ENCODE data around the gene AGO3.
A peak's percentile ranks its signal among the peaks of the same experiment; 100 is the strongest.
"Not testable (repeated sequence)": the region's sequence is repeated elsewhere in the genome, so short reads cannot be mapped to it uniquely, and the experiment has no call there.

The AGO3 gene

DNA sequence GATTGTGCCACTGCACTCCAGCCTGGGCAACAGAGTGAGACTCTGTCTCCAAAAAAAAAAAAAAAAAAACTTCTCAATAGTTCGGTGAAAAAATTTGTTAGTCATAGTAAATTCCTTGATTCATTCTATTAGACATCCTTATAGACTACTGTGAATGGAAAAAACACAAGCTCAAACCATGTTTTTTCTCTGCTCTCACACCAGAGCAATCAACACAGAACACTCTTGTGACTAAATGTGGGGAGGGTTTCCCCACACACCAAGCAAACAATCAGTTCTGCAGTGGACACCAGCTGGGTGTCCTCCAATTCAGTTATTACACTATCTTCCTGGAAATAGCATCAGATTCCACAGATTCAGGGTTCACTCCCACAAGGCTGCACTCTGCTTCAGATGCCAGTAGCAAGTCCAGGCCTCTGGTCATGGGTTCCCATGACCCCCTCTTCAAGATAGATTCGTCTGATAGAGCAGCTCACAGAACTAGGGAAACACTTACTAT is 83.9 kb downstream of the AGO3 start:
- DNase-seq: no peak

- DNase-seq: no peak
These were observed 85.8 kb downstream of the AGO3 start for GRCh38 chr1:36016686-36017085.

DNA sequence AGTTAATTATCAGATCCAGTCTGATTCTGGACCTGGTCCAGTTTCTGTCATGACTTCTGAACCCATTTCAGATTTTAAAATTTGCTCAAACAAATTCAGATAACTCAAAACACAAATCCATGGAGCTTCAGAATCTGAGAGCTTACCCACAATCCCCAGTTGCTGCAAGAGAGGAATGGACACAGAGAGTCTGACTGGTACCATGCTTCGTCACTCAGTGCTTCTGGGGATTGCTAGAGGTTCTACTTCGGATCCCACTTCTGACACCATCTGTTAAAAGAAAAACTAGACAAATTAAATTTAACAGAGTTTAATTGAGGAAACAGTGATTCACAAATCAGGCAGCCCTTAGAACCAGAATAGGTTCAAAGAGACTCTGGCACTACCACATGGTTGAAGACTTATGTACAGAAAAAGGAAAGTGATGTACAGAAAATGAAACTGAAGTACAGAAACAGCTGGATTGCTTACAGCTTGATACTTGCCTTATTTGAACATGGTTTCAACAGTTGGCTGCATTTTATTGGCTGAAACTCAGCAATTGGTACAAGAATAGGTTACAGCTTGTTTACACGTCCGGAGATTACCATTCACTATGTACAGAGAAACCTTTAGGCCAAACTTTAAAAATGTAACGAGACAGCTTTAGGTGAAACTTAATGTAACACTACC is 92.3 kb downstream of the AGO3 start:
- no peak for DNase-seq

- DNase-seq: not testable (repeated sequence)
These were observed 93.1 kb downstream of the AGO3 start for GRCh38 chr1:36024024-36024423.

GRCh38 chr1:36024847-36025246 is 93.9 kb downstream of the AGO3 start:
- no peak for DNase-seq

DNA sequence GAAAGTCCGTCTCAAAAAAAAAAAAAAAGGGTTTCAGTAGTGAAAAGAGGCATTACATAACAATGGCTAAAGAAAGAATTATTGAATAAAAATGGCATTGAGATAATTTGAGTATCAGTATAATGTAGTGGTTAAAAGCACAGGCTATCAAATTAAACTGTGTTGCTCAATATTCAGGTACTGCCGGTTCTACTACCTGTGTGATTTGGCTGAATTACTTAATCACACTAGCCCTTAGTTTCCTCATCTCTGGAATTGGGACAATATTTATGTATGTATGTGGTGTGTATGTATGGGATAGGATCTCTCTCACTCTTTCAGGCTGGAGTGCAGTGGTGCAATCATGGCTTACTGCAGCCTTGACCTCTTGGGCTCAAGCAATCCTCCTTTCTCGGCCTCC is 96.9 kb downstream of the AGO3 start:
- no peak for DNase-seq

- no peak for DNase-seq
These were observed 100.5 kb downstream of the AGO3 start for GRCh38 chr1:36031441-36031840.

DNA sequence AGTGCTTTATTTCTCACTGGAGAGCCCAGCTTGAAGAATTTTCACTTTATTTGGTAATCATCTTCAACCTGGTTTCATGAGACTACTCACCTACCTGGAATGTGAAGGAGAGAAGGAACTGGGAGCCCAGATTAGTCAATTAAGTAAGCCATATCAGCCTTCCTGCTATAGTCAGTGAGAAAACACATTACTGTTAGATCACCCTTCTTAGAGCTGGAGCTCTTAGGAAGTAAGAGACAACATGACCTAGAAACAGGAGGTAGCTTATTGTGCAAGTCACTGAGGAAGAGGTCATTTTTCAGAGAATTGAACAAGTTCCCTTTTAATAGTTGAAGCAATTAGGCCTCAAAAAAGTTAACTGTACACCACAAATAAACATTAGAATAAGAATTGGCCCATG is 103.8 kb downstream of the AGO3 start:
- no peak for DNase-seq

- no peak for DNase-seq
These were observed 104.2 kb downstream of the AGO3 start for GRCh38 chr1:36035154-36035553.

DNA sequence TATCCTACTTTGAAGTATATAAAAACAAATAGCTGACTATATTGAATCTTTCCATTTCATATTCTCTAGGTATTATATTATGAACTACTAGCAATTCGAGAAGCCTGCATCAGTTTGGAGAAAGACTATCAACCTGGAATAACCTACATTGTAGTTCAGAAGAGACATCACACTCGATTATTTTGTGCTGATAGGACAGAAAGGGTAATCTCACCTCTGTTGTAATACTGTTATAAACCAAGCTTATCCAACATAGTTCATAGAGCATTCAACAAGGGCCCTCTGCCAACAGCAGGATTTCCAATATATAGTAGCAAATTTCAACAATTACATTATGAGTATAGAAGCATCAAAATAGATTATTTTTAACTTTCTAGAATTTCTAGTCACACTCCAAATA is 109.3 kb downstream of the AGO3 start:
- no peak for DNase-seq

GRCh38 chr1:36051821-36052220 is 120.9 kb downstream of the AGO3 start:
- no peak for DNase-seq

DNA sequence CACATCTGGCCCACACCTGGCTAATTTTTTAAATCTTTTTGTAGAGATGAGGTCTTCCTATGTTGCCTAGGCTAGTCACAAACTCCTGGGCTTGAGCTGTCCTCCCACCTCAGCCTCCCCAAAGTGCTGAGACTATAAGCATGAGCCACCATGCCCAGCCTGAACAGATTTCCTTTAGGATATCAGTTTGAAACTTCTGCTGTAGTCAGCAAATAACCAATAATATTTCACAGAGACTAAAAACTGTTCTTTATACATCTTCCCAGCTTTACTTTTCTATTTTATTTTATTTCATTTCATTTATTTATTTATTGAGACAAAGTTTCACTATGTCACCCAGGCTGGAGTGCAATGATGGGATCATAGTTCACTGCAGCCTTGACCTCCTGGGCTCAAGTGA is 123.1 kb downstream of the AGO3 start:
- no peak for DNase-seq

GRCh38 chr1:36055706-36056105 is 124.8 kb downstream of the AGO3 start:
- DNase-seq: no peak

GRCh38 chr1:36062315-36062714 is 131.4 kb downstream of the AGO3 start:
- no peak for DNase-seq

- no peak for DNase-seq
These were observed 137.0 kb downstream of the AGO3 start for GRCh38 chr1:36067871-36068270.

- DNase-seq: no peak
These were observed 138.0 kb downstream of the AGO3 start for GRCh38 chr1:36068866-36069265.

DNA sequence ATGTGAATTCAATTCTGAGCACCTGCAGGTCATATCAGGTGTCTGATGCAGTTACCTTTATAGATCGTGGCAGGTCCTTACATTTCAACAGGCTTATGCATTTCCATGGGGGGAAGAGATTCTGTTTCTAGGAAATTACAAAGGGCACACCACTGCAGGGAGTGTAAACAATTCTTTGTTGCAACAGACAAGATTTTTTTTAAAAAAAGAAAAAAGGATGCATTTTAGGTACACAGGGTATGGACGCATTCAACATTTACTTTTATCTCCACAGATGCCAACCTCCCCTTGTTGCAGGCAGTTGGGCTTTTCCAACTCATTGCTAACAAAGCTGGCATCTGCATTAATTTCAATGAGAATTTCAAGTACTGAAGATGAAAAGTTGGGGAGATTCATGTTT is 139.4 kb downstream of the AGO3 start:
- DNase-seq: no peak

DNA sequence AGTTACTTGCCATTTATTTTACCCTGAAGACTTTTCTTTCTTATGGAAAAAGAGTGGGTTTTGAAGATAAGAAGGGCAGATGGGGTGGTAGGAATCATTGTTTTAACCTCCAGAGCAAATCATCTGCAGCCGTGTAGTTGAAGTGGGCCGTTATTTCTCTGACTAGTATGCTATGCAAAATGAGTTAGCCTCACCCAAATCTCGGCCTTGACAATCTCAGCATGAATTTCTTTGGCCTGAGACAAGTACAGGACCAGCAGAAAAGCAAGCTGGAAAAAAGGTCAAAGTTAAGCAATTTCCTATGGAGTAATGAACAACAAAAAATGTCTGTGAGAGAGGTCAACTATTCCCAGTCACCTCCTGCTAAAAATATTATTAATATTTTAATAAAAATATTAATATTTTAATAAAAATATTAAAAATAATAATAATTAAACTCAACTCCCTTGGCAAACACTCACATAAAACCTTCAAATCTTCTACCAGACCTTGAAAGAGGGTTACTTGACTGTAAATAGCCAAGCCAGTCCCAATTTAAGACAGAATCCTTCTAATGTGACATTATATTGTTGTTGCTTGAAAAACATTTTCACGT is 146.2 kb downstream of the AGO3 start:
- DNase-seq: no peak

- DNase-seq: no peak
These were observed 149.3 kb downstream of the AGO3 start for GRCh38 chr1:36080236-36080635.

DNA sequence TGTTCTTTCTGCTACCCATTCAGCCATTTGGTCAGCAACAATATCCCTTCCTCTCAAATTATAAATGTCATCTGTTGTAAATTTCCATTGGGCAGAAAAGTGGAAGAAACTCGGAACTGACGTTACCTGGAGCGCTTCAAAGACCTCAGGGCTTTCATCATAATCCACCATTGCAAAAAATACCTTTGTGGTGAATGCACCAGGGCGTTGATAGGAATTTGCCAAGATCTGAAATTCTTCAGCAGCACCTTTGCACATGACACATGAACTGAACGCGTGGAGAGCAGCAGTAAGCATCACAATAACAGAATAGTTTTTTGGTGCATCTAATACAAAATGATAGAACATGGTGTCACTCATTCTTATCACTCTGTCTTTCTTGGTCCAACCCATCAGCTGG is 149.9 kb downstream of the AGO3 start:
- DNase-seq: no peak

DNA sequence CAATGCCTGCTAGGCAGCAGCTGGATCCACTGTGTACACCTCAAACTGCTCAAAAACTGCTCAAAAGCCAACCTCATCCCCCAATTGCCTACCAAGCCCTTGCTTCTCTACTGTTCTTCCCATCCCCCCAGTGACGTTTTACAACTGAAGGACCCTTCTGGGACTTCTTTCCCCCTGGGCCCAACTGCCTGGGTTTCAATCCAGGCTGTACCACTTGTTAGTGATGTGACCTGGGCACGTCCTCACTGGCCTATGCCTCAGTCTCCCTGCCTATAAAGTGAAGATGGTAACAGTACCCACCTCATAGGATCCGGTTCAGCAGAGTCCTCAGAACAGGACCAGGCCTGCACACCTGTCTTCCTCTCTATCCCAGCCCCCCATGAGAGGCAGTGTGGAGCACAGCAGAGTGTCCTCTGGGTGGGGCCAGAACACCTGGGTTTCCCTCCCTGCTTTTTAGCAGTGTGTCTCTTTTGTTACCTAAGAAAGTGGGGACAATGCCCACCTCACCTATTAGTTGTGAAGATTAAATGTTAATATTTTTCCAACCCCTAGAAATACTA is 151.1 kb downstream of the AGO3 start:
- no peak for DNase-seq

DNA sequence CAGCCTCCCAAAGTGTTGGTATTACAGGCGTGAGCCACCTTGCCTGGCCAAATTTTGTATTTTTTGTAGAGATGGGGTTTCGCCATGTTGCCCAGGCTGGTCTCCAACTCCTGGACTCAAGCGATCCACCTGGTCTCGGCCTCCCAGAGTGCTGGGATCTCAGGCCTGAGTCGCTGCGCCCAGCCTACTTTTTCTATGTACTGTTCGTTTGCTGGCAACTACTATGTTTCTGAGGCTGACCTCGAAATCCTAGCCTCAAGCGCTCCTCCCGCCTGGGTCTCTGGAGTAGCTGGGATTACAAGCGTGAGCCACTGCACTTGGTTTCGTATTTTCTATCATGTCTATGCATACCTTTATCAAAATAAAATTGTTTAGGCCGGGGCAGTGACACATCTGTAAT is 152.3 kb downstream of the AGO3 start:
- no peak for DNase-seq

DNA sequence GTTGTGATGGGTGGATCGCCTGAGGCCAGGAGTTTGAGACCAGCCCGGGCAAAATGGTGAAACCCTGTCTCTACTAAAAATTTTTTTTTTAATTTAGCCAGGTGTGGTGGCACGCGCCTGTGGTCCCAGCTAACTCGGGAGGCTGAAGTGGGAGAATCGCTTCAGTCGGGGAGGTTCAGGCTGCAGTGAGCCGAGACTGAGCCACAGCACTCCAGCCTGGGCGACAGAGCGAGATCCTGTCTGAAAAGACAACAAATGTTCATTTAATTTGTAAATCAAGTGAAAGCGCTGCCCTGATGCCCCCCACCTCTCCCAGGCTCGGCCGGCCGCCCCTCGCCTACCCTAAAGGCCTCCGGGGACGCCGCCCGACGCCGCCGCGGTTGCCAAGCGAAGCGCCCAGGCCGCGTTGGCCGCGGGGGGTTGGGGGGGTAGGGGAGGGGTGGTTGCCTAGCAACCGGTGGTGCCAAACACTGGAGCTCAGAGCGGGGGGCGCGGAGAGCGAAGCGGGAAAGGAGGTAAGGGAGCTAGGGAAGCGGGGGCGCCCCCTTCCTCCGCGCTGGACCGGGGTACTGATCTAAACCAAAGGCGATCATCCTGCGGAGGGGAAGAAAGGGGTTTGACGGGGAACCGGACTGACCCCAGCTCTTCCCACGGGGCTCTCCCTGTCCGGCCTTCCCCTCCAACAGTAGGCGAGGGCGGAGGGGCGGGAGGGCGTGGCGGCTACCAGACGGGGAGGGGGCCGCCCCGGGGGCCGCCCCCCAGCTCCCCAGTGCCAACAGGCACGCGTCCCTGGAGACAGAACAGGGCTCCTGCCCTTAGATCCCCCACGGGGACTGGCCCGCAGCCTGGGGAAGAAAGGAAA is 153.0 kb downstream of the AGO3 start, which contains the start of gene TEKT2:
TSS of gene TEKT2 (plus strand) at position 460 of the 862 bp plus-strand sequence. CDS start 828 bp downstream, outside the sequence.
- peak; percentile 72 for DNase-seq

Measured in DMS79 (cell line).